ENCODE data around the gene PKP4.

GRCh38 chr2:158495175-158495574, 38.4 kb downstream of the PKP4 start:
- TF ChIP-seq CTCF (IDR thresholded peaks at IDR 0.05) (no peak), EZH2 (IDR thresholded peaks at IDR 0.05; ENCODE audit: borderline replicate concordance, insufficient read depth, low read depth, low read length, poor library complexity, severe bottlenecking) (no peak)
